ENCODE results near the gene HOXB8.
A peak's percentile ranks its signal among the peaks of the same experiment; 100 is the strongest.

The HOXB8 gene

DNA sequence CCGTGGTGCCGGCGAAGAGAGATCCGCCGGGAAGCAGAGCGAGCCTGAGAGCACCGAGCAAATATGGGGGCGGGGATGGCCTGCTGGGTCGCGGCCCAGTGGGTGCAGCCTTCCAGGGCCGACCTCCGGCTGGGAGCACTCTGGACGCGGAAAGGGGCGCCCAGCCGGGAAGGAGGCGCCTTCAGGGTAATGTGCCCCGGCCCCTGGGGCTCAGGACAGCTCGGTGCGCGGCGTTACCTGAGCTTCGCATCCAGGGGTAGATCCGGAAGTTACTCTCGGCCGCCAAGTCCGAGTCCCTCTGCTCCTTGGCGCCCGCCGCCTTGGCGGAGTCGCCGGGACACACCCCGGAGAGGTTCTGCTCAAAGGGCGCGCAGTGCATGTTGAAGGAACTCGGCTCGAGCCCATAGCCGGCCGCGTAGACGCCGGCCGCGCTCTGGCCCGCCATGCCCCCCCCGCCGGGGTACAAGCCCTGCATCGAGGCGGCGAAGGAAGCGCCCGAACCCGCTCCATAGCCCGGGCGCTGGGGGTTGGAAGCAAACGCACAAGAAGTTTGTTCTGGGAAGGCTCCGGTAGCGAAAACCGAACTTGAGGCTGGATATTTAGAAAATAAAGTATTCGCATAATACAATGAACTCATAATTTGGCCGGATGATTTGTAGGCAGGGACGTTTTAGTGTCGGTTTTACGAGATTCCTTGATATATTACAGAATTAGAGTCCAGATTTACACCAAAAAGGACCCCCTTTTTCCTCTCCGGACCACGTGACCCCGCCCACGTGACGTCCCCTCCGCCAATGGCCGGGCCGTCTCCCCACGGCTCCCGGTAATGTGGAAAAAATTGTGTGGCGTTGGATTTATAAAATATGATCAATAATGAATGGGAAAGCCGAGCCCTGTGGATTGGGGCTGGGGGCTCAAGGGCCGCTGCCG is 4.5 kb downstream of the HOXB8 start, which contains the start of gene HOXB7:
HOXB7 (minus strand) TSS at position 736 of the 930 bp plus-strand sequence; CDS start at position 637, 99 bp downstream.
- peak; percentile 75 to 82 for DNase-seq

DNA sequence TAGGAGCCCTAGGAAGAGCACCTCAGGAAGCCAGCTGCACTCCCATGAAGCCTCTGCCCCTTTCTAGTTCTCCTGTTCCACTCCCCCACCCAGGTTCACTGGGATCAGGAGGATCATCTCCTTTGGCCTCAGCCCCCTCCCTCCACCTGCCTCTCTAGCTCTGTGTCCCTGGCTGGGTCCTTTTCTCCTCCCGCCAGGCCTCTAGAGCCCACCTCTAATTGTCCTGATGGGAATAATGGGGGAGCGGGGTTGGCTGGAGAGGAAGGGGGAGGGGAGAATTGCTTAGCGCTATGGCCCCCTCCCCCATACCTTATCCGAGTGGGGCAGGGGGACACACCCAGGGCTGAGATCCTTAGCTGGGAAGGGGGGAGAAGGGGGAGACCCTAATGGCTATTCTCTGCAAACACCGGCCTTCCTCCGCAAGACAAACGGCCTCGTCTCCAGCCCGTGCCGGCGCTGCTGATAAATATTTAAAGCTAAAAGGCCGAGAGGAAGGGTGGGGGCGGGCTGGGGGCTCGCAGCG is 5.3 kb downstream of the HOXB8 start:
- DNase-seq: no peak

DNA sequence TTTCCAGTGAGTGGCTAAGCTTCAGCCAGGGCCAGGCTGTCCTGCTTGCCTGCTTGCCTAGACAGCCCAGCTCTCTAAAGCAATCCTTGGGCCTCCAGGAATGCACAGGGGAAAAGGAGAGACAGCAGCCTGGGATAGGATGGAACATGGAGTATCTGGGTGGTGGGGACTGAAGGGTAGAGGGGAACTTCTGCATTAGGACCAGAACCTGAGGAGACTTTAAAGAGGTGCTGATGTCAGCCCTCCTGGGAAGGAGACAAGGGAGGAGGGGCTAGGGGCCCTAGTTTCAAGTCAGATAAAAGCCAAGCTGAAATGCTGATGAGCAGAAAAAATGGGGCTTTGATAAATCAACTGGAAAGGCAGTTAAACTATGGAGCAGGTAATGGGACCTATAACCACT is 6.1 kb downstream of the HOXB8 start:
- no peak for DNase-seq

DNA sequence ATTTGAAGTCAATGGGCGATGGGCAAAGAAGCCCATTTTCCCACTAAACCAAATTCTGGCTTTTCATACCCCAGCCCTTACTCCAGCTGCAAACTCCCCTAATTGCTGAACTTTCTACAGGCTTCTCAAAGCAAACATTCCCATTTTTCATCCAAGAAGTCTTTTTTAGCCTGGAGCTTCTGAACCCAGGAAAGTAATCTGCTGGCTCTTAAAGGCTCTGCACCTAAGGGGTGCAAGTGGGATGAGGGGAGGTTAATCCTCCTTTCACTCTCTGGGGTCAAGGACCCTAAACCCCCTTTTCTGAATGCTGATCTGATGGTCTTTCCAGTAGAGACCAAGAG is 6.6 kb downstream of the HOXB8 start:
- no peak for DNase-seq

DNA sequence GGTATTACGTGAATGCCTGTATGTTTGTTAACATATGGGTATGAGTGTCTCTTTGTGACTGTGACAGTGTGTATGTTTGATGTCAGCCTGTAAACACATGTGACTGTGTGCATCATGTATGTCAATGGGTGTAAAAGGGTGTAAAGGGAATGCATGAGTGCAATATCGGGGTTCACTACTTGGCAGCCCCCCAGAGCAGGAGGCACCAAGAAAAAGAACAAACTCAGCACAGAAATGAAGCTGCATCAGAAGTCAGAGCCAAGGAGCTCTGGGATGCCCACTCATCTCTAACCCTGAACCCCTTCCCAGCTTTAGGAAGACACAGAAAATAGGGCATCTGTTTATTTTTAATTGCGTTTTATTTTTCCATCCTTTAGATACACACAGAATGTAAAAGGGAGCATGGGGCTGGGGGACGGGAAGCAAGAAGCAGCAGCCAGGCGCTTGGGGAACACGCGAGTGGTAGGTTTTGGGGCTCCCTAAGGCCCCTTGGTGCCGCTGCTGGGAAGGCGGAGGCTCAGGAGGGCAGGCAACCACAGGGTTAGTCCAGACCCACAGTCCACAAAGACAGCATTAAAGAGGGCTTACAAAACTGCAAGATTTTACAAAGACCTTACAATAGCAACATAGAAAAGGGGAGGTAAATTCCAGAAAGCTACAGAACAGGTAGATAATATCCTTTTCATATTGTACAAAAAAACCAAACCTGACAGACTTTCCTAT is 8.0 kb downstream of the HOXB8 start:
- DNase-seq: no peak

DNA sequence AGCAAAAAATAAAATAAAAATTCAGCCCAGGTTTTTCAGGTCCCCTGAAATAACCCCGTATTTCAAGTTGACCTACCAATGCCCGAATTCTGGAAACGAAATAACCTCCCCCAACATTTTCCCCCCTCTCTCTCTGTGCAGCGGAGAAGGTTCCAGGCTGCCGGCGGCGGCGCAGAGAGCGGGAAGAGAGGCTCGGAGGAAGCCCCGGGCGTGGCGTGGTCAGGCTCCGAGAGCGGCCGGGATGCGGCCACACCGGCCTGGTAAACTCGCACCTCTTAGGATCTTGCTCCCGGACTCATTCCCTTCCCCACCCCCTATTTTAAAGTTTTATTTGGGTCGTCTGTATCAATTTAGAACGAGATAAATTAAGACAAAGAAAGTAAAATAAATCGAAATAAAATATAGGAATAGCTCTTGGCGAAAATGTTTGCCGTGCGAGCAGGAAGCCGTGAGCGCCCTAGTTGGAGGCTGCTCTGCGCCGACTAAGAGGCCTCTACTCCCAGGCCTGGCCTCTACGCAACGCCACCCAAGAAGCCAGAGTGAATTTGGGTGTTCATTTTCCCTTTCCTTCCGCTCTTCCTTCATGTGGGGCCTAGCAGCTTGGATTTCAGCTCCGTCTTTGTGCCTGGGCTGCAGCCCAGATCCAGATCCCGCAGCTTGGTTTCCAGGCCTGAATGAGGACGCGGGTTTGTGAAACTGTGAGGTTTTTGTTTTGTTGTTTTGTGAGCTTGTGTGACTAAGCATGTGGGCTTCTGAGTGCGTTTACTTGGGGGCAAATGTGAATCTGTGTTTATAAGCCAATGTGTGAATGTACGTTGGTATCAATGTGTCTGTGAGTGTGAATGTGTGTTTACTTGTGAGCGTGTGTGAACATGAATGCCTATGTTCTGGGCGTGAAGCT is 8.9 kb downstream of the HOXB8 start:
- DNase-seq: no peak

DNA sequence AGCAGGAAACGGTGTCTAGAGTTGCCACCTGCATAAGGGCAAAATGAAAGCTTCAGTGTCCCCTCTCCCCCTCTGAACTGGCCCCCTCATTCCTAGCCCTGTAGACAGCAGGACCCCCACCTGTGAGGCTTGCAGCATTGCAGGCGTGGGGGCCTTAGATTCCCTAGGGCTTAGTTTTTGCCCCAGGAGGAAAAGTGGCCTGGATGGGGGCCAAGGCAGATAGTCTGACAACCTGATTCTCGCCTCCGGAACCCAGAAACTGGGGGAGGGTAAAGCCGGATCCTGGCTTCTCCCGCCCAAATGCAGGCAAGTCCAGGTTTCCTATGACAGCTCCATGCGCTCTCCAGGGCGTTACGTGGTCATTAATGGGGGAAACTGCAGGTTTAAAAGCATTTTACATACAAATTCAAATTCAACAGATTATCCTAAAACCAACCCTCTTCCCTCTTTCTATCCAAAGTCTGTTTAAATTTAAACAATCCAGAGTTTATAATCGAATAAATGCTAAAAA is 9.6 kb downstream of the HOXB8 start:
- no peak for DNase-seq

DNA sequence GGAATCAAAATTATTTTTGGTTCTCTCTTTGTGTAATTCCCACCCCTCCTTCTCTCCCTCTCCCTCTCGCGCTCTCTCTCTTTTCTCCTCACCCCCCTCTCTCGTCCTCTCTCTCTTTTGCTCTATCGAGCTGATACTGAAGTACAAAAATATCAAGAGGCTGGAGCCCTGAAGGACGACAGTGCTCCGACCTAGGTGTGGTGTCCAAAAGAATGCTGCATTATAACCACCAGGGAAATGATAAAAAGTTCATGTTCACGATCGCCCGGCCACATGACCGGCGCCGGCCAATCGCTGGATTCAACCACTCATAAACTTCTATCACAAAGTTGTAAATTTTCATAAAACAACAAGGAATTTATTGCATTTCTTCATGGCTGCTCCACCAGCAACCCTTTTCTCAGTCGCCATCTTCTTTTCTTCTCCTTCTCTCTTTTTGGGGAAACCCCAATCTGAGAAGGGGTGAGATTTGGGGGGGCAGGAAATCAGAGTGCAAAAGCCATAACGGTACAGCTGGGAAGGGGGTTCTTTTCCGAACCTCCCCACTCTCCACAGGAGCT is 10.2 kb downstream of the HOXB8 start, which contains the start of gene HOXB6:
HOXB6 (minus strand) TSS at position 217 of the 560 bp plus-strand sequence. CDS start 6,836 bp downstream, outside the sequence.
- DNase-seq: no peak

DNA sequence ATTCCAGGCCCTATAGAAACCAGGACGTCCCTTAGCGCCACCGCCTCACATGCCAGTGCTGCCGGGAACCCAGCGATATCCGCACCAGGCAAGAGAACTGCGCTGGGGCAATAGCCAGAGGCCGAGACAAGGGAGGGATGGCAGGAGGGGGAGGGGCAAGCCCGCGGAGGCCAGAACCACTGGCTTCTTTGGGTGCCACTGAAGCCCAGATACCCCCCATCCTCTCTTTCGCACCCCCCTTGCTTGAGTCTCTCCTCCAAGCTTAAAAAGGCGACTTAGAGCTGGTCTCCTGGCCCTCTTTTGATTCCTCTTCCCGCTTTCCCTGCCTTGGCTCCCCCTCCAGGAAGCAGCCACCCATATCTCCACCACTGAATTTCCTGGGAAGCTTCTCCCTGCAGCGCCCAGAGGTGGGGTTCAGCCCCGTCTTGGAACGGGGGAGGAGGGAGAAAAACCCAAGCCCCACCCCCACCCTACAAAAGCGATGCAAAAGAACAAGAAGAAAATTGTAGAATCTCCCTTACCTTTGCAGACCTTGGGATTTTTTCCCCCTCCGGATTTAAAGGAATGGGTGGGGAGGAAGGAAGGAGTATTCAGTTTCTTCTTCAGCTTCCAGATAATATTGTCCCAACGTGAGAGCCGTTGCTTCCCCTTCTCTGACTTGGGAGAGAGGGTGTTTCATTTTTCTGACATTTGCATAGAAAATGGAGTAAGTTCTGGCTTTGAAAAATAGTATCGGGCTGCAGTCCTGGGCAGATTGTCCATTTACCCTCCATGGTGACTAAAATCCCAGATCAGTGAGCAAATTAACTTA is 10.9 kb downstream of the HOXB8 start:
- no peak for DNase-seq

DNA sequence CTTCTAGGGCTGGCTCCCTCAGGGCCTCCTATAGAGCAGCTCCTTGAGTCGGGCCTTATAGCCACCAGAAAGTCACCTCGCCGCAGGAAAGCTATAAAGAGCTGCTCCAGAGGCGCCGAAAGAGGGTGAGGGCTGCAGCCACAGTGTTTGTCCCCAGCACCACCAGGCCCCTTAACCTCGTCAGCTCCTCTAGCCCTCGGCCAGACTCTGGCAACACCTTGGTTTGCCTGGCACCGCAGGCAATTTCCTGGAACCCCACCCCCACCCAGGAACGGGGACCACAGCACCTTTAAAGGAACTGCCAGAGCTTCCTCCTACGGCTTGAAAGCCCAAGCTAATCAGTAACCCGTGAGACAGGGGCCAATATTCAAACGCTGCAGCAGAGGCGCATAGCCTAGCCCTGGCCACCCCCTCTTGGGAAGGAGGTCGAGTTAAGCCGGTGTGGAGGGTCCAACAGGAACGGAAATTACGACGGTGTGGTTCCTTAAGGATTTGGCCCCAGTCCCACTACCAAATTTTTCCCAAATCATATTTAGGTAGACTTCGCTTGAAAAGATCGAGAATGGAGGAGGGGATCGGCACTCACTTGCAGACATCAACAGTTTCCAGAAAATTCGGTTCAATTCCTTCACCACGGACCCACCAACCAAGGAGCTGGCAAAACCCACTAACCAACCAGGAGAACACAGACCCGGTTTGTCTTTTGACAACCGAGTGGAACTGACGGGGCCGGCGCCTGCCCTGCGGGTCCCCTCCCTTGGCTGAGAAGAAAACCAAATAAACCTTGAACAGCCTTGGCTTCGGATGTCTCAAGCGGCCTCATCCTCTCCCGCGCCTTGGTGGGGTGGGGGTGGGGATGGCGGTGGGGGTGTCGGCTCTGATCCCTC is 13.3 kb downstream of the HOXB8 start:
- DNase-seq: no peak

DNA sequence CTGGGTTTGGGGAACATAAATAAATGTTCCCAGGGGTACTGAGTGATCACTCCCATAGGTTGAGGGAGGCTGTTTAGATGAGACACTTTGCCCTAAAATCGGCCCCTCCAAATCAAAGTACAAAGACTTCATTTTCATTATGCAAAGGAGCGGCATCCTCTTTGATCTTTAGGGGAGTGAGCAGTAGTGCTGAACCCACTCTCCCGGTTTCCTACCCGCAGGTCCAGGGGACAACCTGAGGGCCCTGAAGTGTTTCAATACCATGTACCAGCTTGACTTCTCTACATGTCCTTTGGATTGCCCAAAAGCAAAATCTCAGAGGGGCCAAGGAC is 13.9 kb downstream of the HOXB8 start:
- DNase-seq: no peak

DNA sequence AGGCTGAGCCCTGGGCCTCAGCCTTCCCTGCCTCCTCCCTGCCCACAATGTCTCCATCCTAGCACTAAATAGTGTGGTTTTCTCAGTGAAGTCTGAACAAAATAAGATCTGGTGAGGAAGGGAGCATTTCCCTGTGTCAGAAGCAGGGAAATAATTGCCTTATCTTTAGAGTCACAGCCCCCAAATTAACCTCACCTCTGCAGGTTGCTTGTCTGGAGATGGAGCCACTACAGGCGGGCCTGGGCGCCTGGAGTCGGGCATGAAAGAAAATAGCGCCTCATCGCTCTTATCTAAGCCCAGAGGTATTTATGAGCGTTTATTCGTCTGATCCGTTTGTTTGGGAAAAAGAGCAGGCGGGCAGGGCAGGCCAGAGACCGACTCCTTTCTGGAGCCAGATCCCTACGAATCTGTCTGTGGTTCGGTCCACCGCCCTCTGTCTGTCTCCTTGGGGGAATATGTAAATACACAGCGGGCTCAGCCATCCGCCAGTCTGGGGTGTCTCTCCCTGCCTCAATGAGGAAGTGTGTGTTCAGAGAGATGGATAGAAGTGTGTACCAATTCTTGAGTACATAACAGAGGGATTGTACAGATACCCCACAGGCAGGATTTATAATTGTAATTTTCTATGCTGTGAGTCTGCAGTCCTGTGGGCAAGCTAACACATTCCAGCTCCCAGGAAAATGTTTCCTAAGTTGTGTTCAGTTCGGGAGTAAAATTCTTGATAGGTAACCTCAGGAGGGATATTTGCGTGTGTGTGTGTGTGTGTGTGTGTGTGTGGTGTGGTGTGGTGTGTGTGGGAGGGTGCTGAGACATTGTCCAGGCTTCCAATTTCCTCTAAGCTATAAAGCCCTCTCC is 14.6 kb downstream of the HOXB8 start:
- no peak for DNase-seq

DNA sequence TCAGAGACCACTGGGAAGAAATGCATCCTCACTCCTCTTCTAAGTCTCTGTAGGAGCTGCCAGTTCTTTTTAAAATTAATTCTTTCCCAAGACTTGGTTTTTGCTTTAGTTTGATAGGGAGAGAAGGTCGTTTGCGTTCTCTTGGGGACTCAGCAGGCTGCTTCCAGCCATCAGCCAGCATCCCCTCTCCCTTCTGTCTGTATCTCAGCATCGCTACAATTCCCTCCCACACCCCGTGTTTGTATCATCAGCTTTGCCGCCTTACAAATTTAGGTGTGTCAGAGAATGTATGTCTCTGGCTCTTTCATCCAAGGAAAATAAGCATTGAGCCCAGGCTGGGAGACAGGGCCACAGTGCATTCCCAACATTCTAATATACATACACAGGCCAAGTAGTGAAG is 15.7 kb downstream of the HOXB8 start:
- DNase-seq: no peak

DNA sequence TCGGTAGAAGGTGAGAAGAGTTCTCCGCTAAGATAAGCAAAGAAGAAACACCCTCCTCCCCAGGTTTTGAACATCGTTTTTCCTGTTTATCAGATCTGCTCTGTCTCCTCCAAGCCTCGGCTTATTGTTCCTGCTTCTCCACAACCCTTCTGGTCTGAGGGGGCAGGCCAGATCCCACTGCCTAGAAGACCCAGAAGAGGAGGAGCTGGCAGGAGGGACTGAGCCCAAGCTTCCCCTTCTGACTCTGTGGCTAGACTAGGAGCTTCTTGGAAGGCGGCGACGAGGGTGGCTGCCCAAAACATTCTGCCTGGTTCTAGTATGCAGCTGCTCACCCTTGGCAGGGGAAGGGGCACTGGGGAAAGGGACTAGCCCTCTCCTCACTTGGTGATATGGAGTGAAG is 16.4 kb downstream of the HOXB8 start:
- DNase-seq: no peak

DNA sequence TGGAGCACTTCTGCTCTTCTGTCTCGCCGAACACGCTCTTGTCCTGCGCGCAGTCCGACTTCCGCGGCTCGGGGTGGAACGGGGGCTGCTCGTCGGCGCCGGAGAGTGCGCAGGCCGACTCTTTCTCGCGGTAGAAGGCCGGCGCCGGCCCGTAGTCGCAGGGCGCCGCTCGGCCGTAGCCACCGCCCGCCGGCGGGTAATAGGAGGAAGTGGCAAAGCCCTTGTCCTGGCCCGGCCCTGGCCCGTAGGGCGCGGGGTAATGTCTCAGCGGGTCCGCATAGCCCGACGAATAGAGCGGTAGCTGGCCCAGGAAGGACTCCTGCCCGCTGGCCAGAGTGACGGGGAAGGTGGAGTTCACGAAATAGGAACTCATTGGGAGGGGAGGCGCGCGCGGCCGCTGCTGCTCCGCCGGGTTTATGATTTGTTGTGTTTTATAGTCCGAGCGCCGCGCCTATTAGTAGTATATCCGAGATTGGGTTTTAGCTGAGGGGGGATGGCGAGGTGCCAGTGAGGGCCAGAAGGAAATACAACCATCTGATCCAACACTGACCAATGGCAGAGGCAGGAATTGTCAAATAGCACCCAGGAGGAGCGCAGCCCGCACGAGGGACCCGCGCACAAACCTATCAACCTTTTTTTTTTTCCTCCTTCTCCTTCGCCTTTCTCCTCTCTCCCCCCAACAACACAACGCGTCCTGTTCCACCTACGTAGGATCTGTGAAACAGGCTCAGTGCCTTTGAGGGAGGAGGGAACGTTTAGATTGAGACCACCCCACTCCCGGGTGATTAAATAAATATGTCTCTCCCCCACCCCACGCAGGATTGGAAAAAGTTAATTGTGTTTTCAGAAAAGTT is 17.1 kb downstream of the HOXB8 start:
- DNase-seq: peak in 1 of 2 experiments; percentile 49

DNA sequence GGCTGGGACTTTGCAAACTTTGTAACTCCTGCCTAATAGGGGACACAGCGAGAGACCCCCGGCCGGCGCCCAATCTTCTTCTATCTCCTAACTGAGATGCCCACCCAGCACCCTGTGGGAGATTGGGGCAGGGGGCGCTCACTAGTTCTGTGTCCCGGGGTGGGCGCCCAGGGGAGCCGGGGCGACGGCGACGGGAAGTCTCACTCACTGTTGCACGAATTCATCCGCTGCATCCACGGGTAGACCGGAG is 17.6 kb downstream of the HOXB8 start:
- DNase-seq: no peak

DNA sequence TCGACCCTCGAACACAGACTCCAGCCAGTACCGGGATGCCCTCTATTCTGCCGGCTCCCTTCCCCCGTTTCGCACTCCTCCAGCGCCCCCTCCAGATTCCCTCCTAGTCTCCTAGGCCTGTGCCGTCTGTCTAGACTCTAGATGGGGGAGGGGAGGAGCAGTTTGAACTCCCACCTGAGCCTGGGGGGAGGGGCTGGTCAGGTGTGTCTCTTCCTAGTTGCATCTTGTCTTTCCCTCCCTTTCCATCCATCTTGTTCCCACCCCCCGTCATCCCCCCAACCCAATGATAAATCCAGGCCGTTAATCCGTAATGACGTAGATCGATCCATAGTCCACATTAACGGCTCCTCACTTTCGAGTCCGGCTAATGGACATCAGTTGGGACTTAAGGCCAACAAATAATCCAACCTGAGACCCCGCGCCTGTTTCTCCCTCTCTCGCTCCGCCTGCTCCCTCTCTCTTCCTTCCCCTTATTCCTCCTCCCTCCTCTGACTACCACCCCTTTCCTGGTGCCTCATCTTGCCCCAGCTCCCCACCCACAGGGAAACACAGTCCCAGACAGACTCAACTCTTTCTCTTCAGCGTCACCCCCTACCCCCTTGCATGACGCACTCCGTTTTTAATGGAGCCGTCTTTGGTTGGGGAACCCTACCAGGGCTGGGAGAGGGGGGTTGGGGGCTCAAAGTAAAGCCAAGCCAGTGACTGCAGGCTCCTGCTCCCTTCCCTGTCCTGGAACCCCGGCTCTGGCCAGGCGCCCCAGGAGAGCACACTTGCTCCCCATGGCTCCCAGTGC is 18.2 kb downstream of the HOXB8 start:
- no peak for DNase-seq

Data from activated CD4-positive, alpha-beta T cell treated with anti-CD3 and anti-CD28 coated beads, Interleukin-2, amount 50 U/mL, for 48 hours (primary cell).